A673 (cell line): ENCODE measurements around the gene UBE2E2. TPM values are rescaled to one million over a fixed set of nuclear protein-coding genes. Genes with fewer than 3 reads are reported as not detected.

Source experiments
- BruUV-seq: library from RNA; stranded (reverse); fragments of 400-500 nt; replicated peaks from 2 replicates; lab custom pipeline; 2021; lab: Mats Ljungman, UMichigan
- CTCF ChIA-PET: fragments of 300-600 bp; sonication (Branson Sonifier 250); formaldehyde crosslinking; loops from one replicate; lab custom pipeline; 2022; ENCODE audit warnings: antibody characterized with exemption; lab: Charles Lee
- POLR2A ChIA-PET: fragments of 300-600 bp; sonication (Branson Sonifier 250); formaldehyde crosslinking; loops from one replicate; lab custom pipeline; 2022; ENCODE audit warnings: antibody characterized with exemption; ENCODE audit not compliant: low non-redundant PET; lab: Charles Lee
- DNase-seq: peaks from one replicate; pipeline ENCODE4 v3.0.0-alpha.2; 2015; ENCODE audit warnings: low spot score
- H3K27ac ChIP-seq: fragments of 200-600 bp; sonication (generic); 2 replicates; pipeline ENCODE4 v1.5.1; 2016; ENCODE audit warnings: mixed run types, low read depth, mild to moderate bottlenecking, mixed read lengths, antibody characterized with exemption, low read length; ENCODE audit not compliant: poor library complexity, severe bottlenecking
- H3K27me3 ChIP-seq: fragments of 200-600 bp; sonication (generic); replicated peaks from 2 replicates; pipeline ENCODE4 v1.6.1; 2017; ENCODE audit warnings: mixed run types, low read depth, mild to moderate bottlenecking, mixed read lengths, antibody characterized with exemption, low read length; ENCODE audit not compliant: insufficient read depth, poor library complexity
- H3K36me3 ChIP-seq: fragments of 200-600 bp; sonication (generic); 2 replicates; pipeline ENCODE4 v1.6.1; 2016; ENCODE audit warnings: mixed run types, mild to moderate bottlenecking, mixed read lengths, antibody characterized with exemption, low read length; ENCODE audit not compliant: insufficient read depth, poor library complexity, severe bottlenecking
- H3K4me1 ChIP-seq: fragments of 200-600 bp; sonication (generic); 2 replicates; pipeline ENCODE4 v1.6.1; 2017; ENCODE audit warnings: mixed run types, mild to moderate bottlenecking, mixed read lengths, antibody characterized with exemption, low read length; ENCODE audit not compliant: insufficient read depth, poor library complexity, severe bottlenecking
- H3K4me3 ChIP-seq: fragments of 200-600 bp; sonication (generic); 2 replicates; pipeline ENCODE4 v1.5.1; 2016; ENCODE audit warnings: low read depth, mixed run types, mild to moderate bottlenecking, mixed read lengths, low read length; ENCODE audit not compliant: poor library complexity, severe bottlenecking
- H3K9me3 ChIP-seq: fragments of 200-600 bp; sonication (generic); 2 replicates; pipeline ENCODE4 v1.6.1; 2016; ENCODE audit warnings: mixed run types, low read depth, mild to moderate bottlenecking, mixed read lengths, antibody characterized with exemption, low read length; ENCODE audit not compliant: poor library complexity, severe bottlenecking
- CTCF ChIP-seq: fragments of 300-800, 200-600 bp; sonication (generic); conservative IDR thresholded peaks from 2 replicates; pipeline ENCODE4 v1.5.1; 2017; ENCODE audit warnings: low read depth, mild to moderate bottlenecking, antibody characterized with exemption, low read length, moderate library complexity, mixed read lengths
- EZH2 ChIP-seq: fragments of 200-600 bp; sonication (generic); IDR thresholded peaks from 2 replicates; pipeline ENCODE4 v1.6.1; 2017; ENCODE audit warnings: borderline replicate concordance, low read depth, mild to moderate bottlenecking, mixed read lengths, antibody characterized with exemption, low read length; ENCODE audit not compliant: poor library complexity, severe bottlenecking
- intact Hi-C: fragments of 100-400 bp; cut with micrococcal nuclease; formaldehyde crosslinking; loops from one replicate; pipeline ENCODE4 v1.10.0; 2022; ENCODE audit not compliant: unreplicated experiment
- total RNA-seq: library from RNA; stranded (reverse); gene quantifications from 2 replicates; pipeline ENCODE4 v1.2.3, GENCODE V29; 2021

The UBE2E2 gene
- total RNA-seq, 1 experiment from 2014 or later, result 2.0 TPM

- TF ChIP-seq EZH2, result no peak
- no peak for TF ChIP-seq CTCF
- H3K27ac ChIP-seq, result no peak overlapping the region
- BruUV-seq, result no TSS peak
- no peaks in the 10 kb centered on the region for H3K9me3 ChIP-seq
- H3K36me3 ChIP-seq, result no peaks in the 10 kb centered on the region
- POLR2A ChIA-PET, result no interaction called here
- DNase-seq, result no peak
- CTCF ChIA-PET, result no interaction called here
- H3K27me3 ChIP-seq, result no peaks in the 10 kb centered on the region
- intact Hi-C loops, result no loop called here
- no peak overlapping the region for H3K4me3 ChIP-seq
- H3K4me1 ChIP-seq, result no peaks in the 10 kb centered on the region
Observed at GRCh38 chr3:23390446-23390845, 187.3 kb downstream of the UBE2E2 start.

GRCh38 chr3:23390989-23391553 lies 187.9 kb downstream of the UBE2E2 start:
- TF ChIP-seq CTCF (no peak), EZH2 (no peak)
- no TSS peak for BruUV-seq
- Histone ChIP-seq H3K4me1 (no peaks in the 10 kb centered on the region), H3K27me3 (no peaks in the 10 kb centered on the region), H3K4me3 (no peak overlapping the region), H3K27ac (no peak overlapping the region), H3K36me3 (no peaks in the 10 kb centered on the region), H3K9me3 (no peaks in the 10 kb centered on the region)
- DNase-seq, result no peak
- ChIA-PET POLR2A (no interaction called here), CTCF (no interaction called here)
- intact Hi-C loops, result no loop called here

GRCh38 chr3:23395115-23395514 lies 192.0 kb downstream of the UBE2E2 start:
- no peak overlapping the region for H3K27ac ChIP-seq
- no peak for DNase-seq
- intact Hi-C loops, result no loop called here
- no peak for TF ChIP-seq CTCF
- no peak for TF ChIP-seq EZH2
- H3K27me3 ChIP-seq, result no peaks in the 10 kb centered on the region
- no peaks in the 10 kb centered on the region for H3K9me3 ChIP-seq
- ChIA-PET CTCF (no interaction called here), POLR2A (no interaction called here)
- H3K4me3 ChIP-seq, result no peak overlapping the region
- BruUV-seq, result no TSS peak
- no peaks in the 10 kb centered on the region for H3K36me3 ChIP-seq
- no peaks in the 10 kb centered on the region for H3K4me1 ChIP-seq
